Fibroblast of peridontal ligament (primary cell): ENCODE data around the gene RIC8A.
A peak's percentile ranks its signal among the peaks of the same experiment; 100 is the strongest.
"Not testable (repeated sequence)": the region's sequence is repeated elsewhere in the genome, so short reads cannot be mapped to it uniquely, and the experiment has no call there.

Experiments
- DNase-seq: peaks from one replicate; pipeline ENCODE4 v3.0.0-alpha.2; 2010; ENCODE audit errors: extremely low read depth

The RIC8A gene

GRCh38 chr11:207208-207862, at the start of gene RIC8A, which contains the start of gene BET1L:
RIC8A (plus strand) TSS chr11:207708; CDS start chr11:208855, 1,147 bp downstream.
BET1L (minus strand) TSS chr11:207399; CDS start chr11:207321, 78 bp downstream.
- DNase-seq: peak; percentile 97

- not testable (repeated sequence) for DNase-seq
Measured at GRCh38 chr11:180242-180641, 27.3 kb upstream of the RIC8A start.

GRCh38 chr11:189200-189783, 18.2 kb upstream of the RIC8A start:
- DNase-seq: not testable (repeated sequence)

- DNase-seq: not testable (repeated sequence)
Measured at GRCh38 chr11:189843-190311, 17.6 kb upstream of the RIC8A start.

- not testable (repeated sequence) for DNase-seq
Measured at GRCh38 chr11:190546-190945, 17.0 kb upstream of the RIC8A start.

GRCh38 chr11:191490-192478, 15.7 kb upstream of the RIC8A start:
- not testable (repeated sequence) for DNase-seq

- not testable (repeated sequence) for DNase-seq
Measured at GRCh38 chr11:192674-193128, 14.8 kb upstream of the RIC8A start, which contains the start of gene SCGB1C1. SCGB1C1 (plus strand) TSS chr11:193078; CDS start chr11:193100, 22 bp downstream.

- DNase-seq: not testable (repeated sequence)
Measured at GRCh38 chr11:193481-193880, 14.0 kb upstream of the RIC8A start.

- no peak for DNase-seq
Measured at GRCh38 chr11:196786-197731, 10.4 kb upstream of the RIC8A start.

GRCh38 chr11:197741-198235, 9.7 kb upstream of the RIC8A start:
- DNase-seq: no peak

- no peak for DNase-seq
Measured at GRCh38 chr11:198236-198806, 9.2 kb upstream of the RIC8A start.

- no peak for DNase-seq
Measured at GRCh38 chr11:199004-199581, 8.4 kb upstream of the RIC8A start.

- no peak for DNase-seq
Measured at GRCh38 chr11:199782-200181, 7.7 kb upstream of the RIC8A start.

- no peak for DNase-seq
Measured at GRCh38 chr11:200224-201003, 7.1 kb upstream of the RIC8A start.

- no peak for DNase-seq
Measured at GRCh38 chr11:201966-202365, 5.5 kb upstream of the RIC8A start.

- no peak for DNase-seq
Measured at GRCh38 chr11:202490-202889, 5.0 kb upstream of the RIC8A start.

GRCh38 chr11:203056-203944, 4.2 kb upstream of the RIC8A start:
- DNase-seq: no peak
